Lung (tissue), 12 donors: Measurements from ENCODE around the gene SLC6A18. TPM values are rescaled to one million over a fixed set of nuclear protein-coding genes. Genes with fewer than 3 reads are reported as not detected.

Experiments used
- ATAC-seq: fragments of 200-7000 bp; cut with Tn5 transposase; one replicate; pipeline ENCODE4 v1.9.1; 2020; ENCODE audit warnings: moderate number of reproducible peaks; ENCODE audit not compliant: insufficient read depth, low FRiP score
- DNase-seq, 3 donors: peaks; one replicate each; pipeline ENCODE4 v3.0.0-alpha.2; 2013 to 2017
- H3K27ac ChIP-seq, 2 donors: one replicate each; pipeline ENCODE4 v1.5.1; 2013; ENCODE audit warnings: mild to moderate bottlenecking in 2 of 2, moderate library complexity in 2 of 2, control low read depth in 1 of 2, inconsistent platforms in 1 of 2, low read depth in 1 of 2, low read length in 1 of 2
- H3K27me3 ChIP-seq, 3 donors: one replicate each; pipeline ENCODE4 v1.5.1; 2013; ENCODE audit warnings: low read length in 2 of 3; ENCODE audit not compliant: control insufficient read depth in 3 of 3, insufficient read depth in 3 of 3
- H3K36me3 ChIP-seq, 4 donors: one replicate each; pipeline ENCODE4 v1.5.1; 2013; ENCODE audit warnings: low read length in 4 of 4, mild to moderate bottlenecking in 1 of 4, moderate library complexity in 1 of 4; ENCODE audit not compliant: control insufficient read depth in 4 of 4, insufficient read depth in 4 of 4
- H3K4me1 ChIP-seq, 5 donors: one replicate each; pipeline ENCODE4 v1.5.1; 2013; ENCODE audit warnings: low read length in 5 of 5, mild to moderate bottlenecking in 2 of 5, moderate library complexity in 1 of 5; ENCODE audit not compliant: control insufficient read depth in 5 of 5, insufficient read depth in 5 of 5
- H3K4me3 ChIP-seq: one replicate; pipeline ENCODE4 v1.5.1; 2013; ENCODE audit warnings: mild to moderate bottlenecking, control low read depth, moderate library complexity
- H3K9ac ChIP-seq, 2 donors: one replicate each; pipeline ENCODE4 v1.5.1; 2013; ENCODE audit warnings: low read length in 2 of 2, control low read depth in 1 of 2; ENCODE audit not compliant: insufficient read depth in 1 of 2
- H3K9me3 ChIP-seq, 4 donors: one replicate each; pipeline ENCODE4 v1.5.1; 2013; ENCODE audit warnings: low read length in 3 of 4, mild to moderate bottlenecking in 1 of 4, moderate library complexity in 1 of 4; ENCODE audit not compliant: control insufficient read depth in 4 of 4, insufficient read depth in 3 of 4
- CTCF ChIP-seq: IDR thresholded peaks from 2 replicates; pipeline ENCODE4 v1.5.1; 2012; ENCODE audit warnings: mild to moderate bottlenecking; ENCODE audit errors: control extremely low read depth, extremely low read depth
- WGBS, 2 donors: extraction: QIAGEN DNeasy Blood & Tissue Kit; methylation state at CpG; one replicate each; pipeline ENCODE4 v1.1.7; 2013; 5-methylcytosine and 5-hydroxymethylcytosine counted together
- polyA plus RNA-seq, 2 donors: library from polyadenylated mRNA; stranded (reverse); fragments of 200-250 nt; gene quantifications; one replicate each; pipeline ENCODE4 v1.2.1, GENCODE V29; 2013
- total RNA-seq, 2 donors: library from RNA; depleted of rRNA in 1 of 2; stranded (reverse); fragments of >200 nt in 1 of 2; gene quantifications; one replicate each; pipeline ENCODE4 v1.2.1, GENCODE V29; 2014 to 2021
- donor health status: control.
- donor health status: control.
- donor health status: Bipolar disorder and iron deficiency.
- donor health status: healthy.
- donor health status: DM: yes; HTN: yes; CAD: no.

The SLC6A18 gene
- total and polyA plus RNA-seq, 4 donors: not detected

- WGBS, 2 donors: 93 to 96% methylated on average over 8 of the region's 8 CpGs
- no peak overlapping the region for H3K27ac ChIP-seq
- DNase-seq (no peak), ATAC-seq (no peak)
- H3K4me3 ChIP-seq: no peak overlapping the region
- TF ChIP-seq CTCF: no peak
- no peak overlapping the region for H3K9ac ChIP-seq
- H3K9me3 ChIP-seq: peaks cover 0 to 4% (median 0%) of the 10 kb centered on the region in 4 donors
- H3K36me3 ChIP-seq: no peaks in the 10 kb centered on the region
- peaks cover 0 to 5% (median 2%) of the 10 kb centered on the region in 3 donors for H3K27me3 ChIP-seq
- peaks cover 0 to 13% (median 8%) of the 10 kb centered on the region in 5 donors for H3K4me1 ChIP-seq
Measured at GRCh38 chr5:1187950-1188334, 37.2 kb upstream of the SLC6A18 start.

- H3K9me3 ChIP-seq: peaks cover 0 to 4% (median 0%) of the 10 kb centered on the region in 4 donors
- H3K27ac ChIP-seq: no peak overlapping the region
- no peak overlapping the region for H3K4me3 ChIP-seq
- no peak for TF ChIP-seq CTCF
- peaks cover 0 to 10% (median 6%) of the 10 kb centered on the region in 3 donors for H3K27me3 ChIP-seq
- ATAC-seq: no peak
- no peak for DNase-seq
- H3K9ac ChIP-seq: no peak overlapping the region
- H3K4me1 ChIP-seq: peaks cover 0 to 12% (median 8%) of the 10 kb centered on the region in 5 donors
- no peaks in the 10 kb centered on the region for H3K36me3 ChIP-seq
- 74% methylated on average over 6 of the region's 6 CpGs for WGBS, 2 donors
Measured at GRCh38 chr5:1188464-1188863, 36.7 kb upstream of the SLC6A18 start.

- H3K27me3 ChIP-seq: peaks cover 0 to 10% (median 7%) of the 10 kb centered on the region in 3 donors
- no peak overlapping the region for H3K9ac ChIP-seq
- no peak overlapping the region for H3K4me3 ChIP-seq
- no peak for DNase-seq
- WGBS, 2 donors: 86 to 91% methylated on average over 10 of the region's 10 CpGs
- H3K4me1 ChIP-seq: peaks cover 0 to 12% (median 8%) of the 10 kb centered on the region in 5 donors
- H3K9me3 ChIP-seq: peaks cover 0 to 7% (median 0%) of the 10 kb centered on the region in 4 donors
- no peak for ATAC-seq
- H3K36me3 ChIP-seq: no peaks in the 10 kb centered on the region
- no peak overlapping the region for H3K27ac ChIP-seq
- no peak for TF ChIP-seq CTCF
Measured at GRCh38 chr5:1189269-1189668, 35.9 kb upstream of the SLC6A18 start.

GRCh38 chr5:1190278-1190677 is 34.9 kb upstream of the SLC6A18 start:
- DNase-seq: no peak

More at GRCh38 chr5:1190278-1190677, 34.9 kb upstream of the SLC6A18 start:
- Histone ChIP-seq H3K9me3 (peaks cover 0 to 5% (median 0%) of the 10 kb centered on the region in 4 donors), H3K9ac (no peak overlapping the region), H3K4me1 (peaks cover 0 to 11% (median 4%) of the 10 kb centered on the region in 5 donors), H3K27me3 (peaks cover 0 to 10% (median 7%) of the 10 kb centered on the region in 3 donors), H3K4me3 (no peak overlapping the region), H3K27ac (no peak overlapping the region), H3K36me3 (no peaks in the 10 kb centered on the region)
- no peak for ATAC-seq
- 78 to 86% methylated on average over 12 of the region's 12 CpGs for WGBS, 2 donors
- no peak for TF ChIP-seq CTCF
